Measurements from ENCODE around the gene C19orf73. TPM values are rescaled to one million over a fixed set of nuclear protein-coding genes. Genes with fewer than 3 reads are reported as not detected.

The C19orf73 gene
- total and polyA plus RNA-seq, 9 of the 15 experiments (the other 6 are each of a cell fraction or from before 2014, with no cell fraction given) = 0.08 to 7.4 (median 1.4) TPM

- TF ChIP-seq ZNF639 (CRISPR knock-in tag; conservative IDR thresholded peaks at IDR 0.05 in 1 of 2, IDR thresholded peaks at IDR 0.05 in 1 of 2) (0 out of 4 replicates have a peak, but pooled peaks of 1 of the 2 experiments have one; percentile 16), SIN3A (IDR thresholded peaks at IDR 0.05; ENCODE audit: borderline replicate concordance in 2 of 2, control insufficient read depth in 1 of 2, low read depth in 2 of 2, low read length in 2 of 2) (peak; percentile 39 to 71; a peak in 1 of 4 replicates), SNAPC5 (CRISPR knock-in tag; IDR thresholded peaks at IDR 0.05) (no peak), TARDBP (IDR thresholded peaks at IDR 0.05) (no peak), ZNF121 (CRISPR knock-in tag; conservative IDR thresholded peaks at IDR 0.05) (no peak), SMARCC2 (IDR thresholded peaks at IDR 0.05; ENCODE audit: low read depth) (no peak), SNIP1 (IDR thresholded peaks at IDR 0.05; ENCODE audit: low read depth) (no peak), ZNF174 (CRISPR knock-in tag; IDR thresholded peaks at IDR 0.05) (no peak), CHAMP1 (IDR thresholded peaks at IDR 0.05) (no peak), ZNF584 (CRISPR knock-in tag; IDR thresholded peaks at IDR 0.05; ENCODE audit: low read depth) (no peak), CGGBP1 (CRISPR knock-in tag; IDR thresholded peaks at IDR 0.05) (no peak), TAF9B (IDR thresholded peaks at IDR 0.05; ENCODE audit: partially characterized antibody) (no peak), ZNF217 (CRISPR knock-in tag; IDR thresholded peaks at IDR 0.05) (no peak), LCOR (CRISPR knock-in tag; IDR thresholded peaks at IDR 0.05) (peak; percentile 58; the same call in 1 of the 2 replicates), ZNF431 (CRISPR knock-in tag; IDR thresholded peaks at IDR 0.05) (no peak), ZNF561 (CRISPR knock-in tag; conservative IDR thresholded peaks at IDR 0.05) (no peak), LARP7 (IDR thresholded peaks at IDR 0.05) (no peak), EWSR1 (IDR thresholded peaks at IDR 0.05; ENCODE audit: borderline replicate concordance, low read depth, partially characterized antibody) (no peak), RAD21 (CRISPR knock-in tag; conservative IDR thresholded peaks at IDR 0.05 in 1 of 2, IDR thresholded peaks at IDR 0.05 in 1 of 2) (no peak), MYNN (IDR thresholded peaks at IDR 0.05) (no peak), MYNN (CRISPR knock-in tag; IDR thresholded peaks at IDR 0.05) (no peak), CXXC5 (CRISPR knock-in tag; IDR thresholded peaks at IDR 0.05) (0 out of 2 replicates have a peak, but pooled peaks have one; percentile 49), JUND (IDR thresholded peaks at IDR 0.05; ENCODE audit: borderline replicate concordance, low read depth, low read length) (no peak; the same call in 1 of the 2 replicates), JUND (tag; IDR thresholded peaks at IDR 0.05; ENCODE audit: borderline replicate concordance, low read depth, low read length) (no peak; the same call in 2 of the 3 replicates)
Measured at GRCh38 chr19:49148784-49149651, 30.1 kb upstream of the C19orf73 start (continued).

Measured in K562 (cell line).